B cell (primary cell): ENCODE results near the gene EYS.

Source experiments
- EZH2 ChIP-seq: IDR thresholded peaks from 2 replicates; pipeline ENCODE4 v1.6.1; 2012; ENCODE audit warnings: borderline replicate concordance, low read depth, mild to moderate bottlenecking, moderate library complexity, low read length; ENCODE audit not compliant: insufficient read depth, poor library complexity, severe bottlenecking
- TF ChIP-seq, protein P1 (sequence below): fragments of 200-600 bp; IDR thresholded peaks from one replicate; pipeline ENCODE4 v1.8.0; 2022; ENCODE audit warnings: antibody characterized with exemption, mild to moderate bottlenecking

DNA sequence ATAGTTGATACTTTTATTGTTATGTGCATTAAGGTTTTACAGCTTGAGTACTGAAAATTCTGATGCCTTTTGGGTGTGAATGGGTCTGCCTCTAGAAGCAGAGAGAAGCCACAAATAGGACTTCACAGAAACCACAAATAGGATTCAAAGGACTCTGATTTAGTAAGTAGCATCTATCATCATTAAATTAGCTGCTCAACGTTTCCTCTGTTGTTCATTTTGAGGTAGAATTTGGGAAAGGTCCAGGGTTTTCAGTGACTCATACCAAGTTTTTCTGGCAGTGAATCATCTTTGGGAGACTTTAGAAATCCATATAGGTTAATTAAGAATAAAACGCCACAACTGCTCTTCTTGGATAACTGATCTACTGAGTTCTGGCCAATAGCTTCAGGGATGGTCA is 1966.3 kb downstream of the EYS start:
- TF ChIP-seq, protein P1, sequence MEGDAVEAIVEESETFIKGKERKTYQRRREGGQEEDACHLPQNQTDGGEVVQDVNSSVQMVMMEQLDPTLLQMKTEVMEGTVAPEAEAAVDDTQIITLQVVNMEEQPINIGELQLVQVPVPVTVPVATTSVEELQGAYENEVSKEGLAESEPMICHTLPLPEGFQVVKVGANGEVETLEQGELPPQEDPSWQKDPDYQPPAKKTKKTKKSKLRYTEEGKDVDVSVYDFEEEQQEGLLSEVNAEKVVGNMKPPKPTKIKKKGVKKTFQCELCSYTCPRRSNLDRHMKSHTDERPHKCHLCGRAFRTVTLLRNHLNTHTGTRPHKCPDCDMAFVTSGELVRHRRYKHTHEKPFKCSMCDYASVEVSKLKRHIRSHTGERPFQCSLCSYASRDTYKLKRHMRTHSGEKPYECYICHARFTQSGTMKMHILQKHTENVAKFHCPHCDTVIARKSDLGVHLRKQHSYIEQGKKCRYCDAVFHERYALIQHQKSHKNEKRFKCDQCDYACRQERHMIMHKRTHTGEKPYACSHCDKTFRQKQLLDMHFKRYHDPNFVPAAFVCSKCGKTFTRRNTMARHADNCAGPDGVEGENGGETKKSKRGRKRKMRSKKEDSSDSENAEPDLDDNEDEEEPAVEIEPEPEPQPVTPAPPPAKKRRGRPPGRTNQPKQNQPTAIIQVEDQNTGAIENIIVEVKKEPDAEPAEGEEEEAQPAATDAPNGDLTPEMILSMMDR = no peak
- no peak for TF ChIP-seq EZH2
